ENCODE results near the gene SYK.

DNA sequence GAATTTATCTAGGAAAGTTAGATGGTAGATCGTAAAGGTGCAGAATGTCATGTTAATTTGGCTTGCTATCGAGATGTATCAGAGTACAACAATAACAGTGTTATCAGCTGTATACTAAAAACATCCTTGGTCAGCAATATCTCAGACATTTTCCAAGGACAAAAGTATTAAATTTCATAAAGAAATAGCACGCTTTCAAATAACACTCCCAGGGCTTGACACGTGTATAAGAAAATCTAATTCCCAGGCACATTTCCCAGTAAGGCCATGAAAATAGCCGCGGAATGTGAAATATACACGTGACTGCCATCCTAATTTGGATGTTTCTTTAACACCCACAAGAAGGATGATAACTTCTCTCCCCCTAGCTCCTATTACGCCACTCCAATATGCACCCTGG is 17.7 kb upstream of the SYK start:
- TF ChIP-seq, protein P1, sequence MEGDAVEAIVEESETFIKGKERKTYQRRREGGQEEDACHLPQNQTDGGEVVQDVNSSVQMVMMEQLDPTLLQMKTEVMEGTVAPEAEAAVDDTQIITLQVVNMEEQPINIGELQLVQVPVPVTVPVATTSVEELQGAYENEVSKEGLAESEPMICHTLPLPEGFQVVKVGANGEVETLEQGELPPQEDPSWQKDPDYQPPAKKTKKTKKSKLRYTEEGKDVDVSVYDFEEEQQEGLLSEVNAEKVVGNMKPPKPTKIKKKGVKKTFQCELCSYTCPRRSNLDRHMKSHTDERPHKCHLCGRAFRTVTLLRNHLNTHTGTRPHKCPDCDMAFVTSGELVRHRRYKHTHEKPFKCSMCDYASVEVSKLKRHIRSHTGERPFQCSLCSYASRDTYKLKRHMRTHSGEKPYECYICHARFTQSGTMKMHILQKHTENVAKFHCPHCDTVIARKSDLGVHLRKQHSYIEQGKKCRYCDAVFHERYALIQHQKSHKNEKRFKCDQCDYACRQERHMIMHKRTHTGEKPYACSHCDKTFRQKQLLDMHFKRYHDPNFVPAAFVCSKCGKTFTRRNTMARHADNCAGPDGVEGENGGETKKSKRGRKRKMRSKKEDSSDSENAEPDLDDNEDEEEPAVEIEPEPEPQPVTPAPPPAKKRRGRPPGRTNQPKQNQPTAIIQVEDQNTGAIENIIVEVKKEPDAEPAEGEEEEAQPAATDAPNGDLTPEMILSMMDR (IDR thresholded peaks at IDR 0.05): no peak
- TF ChIP-seq ZFX (IDR thresholded peaks at IDR 0.05; ENCODE audit: borderline replicate concordance): no peak
